Brain microvascular endothelial cell (primary cell): ENCODE results near the gene ATXN10.

ENCODE experiments used
- DNase-seq: peaks from one replicate; pipeline ENCODE4 v3.0.0-alpha.2; 2020
- H3K27ac ChIP-seq: fragments of 250-450 bp; sonication (Bioruptor Pico); 2 replicates; pipeline ENCODE4 v1.5.1; 2020; ENCODE audit warnings: mild to moderate bottlenecking, moderate library complexity
- H3K27me3 ChIP-seq: fragments of 250-450 bp; sonication (Bioruptor Pico); replicated peaks from 2 replicates; pipeline ENCODE4 v1.5.1; 2020; ENCODE audit warnings: mild to moderate bottlenecking
- H3K36me3 ChIP-seq: fragments of 250-450 bp; sonication (Bioruptor Pico); replicated peaks from 2 replicates; pipeline ENCODE4 v1.5.1; 2020; ENCODE audit warnings: mild to moderate bottlenecking
- H3K4me3 ChIP-seq: 2 replicates; pipeline ENCODE4 v1.5.1; 2011; ENCODE audit warnings: low read depth, mild to moderate bottlenecking, control low read depth, low read length, moderate library complexity
- in situ Hi-C: cut with HindIII; loops from 2 replicates; pipeline ENCODE4 v1.10.0; 2017; ENCODE audit warnings: low sequenced_read_pairs, low pct_ligation_motif_present
- TF ChIP-seq, protein P1 (sequence below): IDR thresholded peaks from 2 replicates; pipeline ENCODE4 v1.5.1; 2011; ENCODE audit warnings: low read depth, mild to moderate bottlenecking, moderate library complexity, low read length, control low read depth, inconsistent platforms; ENCODE audit errors: missing control alignments

The ATXN10 gene

GRCh38 chr22:45885941-45886395 is 214.3 kb downstream of the ATXN10 start:
- no peak for DNase-seq
- Histone ChIP-seq H3K27me3 (peaks cover 15% of the 10 kb centered on the region), H3K27ac (no peak overlapping the region), H3K36me3 (no peaks in the 10 kb centered on the region), H3K4me3 (no peak overlapping the region)
- in situ Hi-C loops, result no loop called here
- TF ChIP-seq, protein P1, sequence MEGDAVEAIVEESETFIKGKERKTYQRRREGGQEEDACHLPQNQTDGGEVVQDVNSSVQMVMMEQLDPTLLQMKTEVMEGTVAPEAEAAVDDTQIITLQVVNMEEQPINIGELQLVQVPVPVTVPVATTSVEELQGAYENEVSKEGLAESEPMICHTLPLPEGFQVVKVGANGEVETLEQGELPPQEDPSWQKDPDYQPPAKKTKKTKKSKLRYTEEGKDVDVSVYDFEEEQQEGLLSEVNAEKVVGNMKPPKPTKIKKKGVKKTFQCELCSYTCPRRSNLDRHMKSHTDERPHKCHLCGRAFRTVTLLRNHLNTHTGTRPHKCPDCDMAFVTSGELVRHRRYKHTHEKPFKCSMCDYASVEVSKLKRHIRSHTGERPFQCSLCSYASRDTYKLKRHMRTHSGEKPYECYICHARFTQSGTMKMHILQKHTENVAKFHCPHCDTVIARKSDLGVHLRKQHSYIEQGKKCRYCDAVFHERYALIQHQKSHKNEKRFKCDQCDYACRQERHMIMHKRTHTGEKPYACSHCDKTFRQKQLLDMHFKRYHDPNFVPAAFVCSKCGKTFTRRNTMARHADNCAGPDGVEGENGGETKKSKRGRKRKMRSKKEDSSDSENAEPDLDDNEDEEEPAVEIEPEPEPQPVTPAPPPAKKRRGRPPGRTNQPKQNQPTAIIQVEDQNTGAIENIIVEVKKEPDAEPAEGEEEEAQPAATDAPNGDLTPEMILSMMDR, result no peak

DNA sequence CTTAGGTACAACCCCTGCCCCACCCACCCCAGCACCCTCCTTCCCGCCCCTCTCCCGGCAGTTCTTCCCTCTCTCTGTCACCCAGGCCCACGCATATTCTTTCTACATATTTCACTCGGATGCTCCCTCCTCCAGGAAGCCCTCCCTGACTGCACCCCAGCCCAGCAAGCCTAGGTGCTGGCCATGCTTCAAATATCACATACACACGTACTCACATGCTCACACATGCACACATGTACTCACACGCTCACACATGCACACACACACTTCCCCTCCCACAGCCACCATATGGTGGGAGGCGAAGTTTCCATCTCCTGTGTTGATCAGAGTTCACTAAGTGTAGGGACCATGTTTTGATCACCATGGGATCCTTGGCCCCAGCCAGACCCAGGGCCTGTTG is 214.9 kb downstream of the ATXN10 start:
- Histone ChIP-seq H3K4me3 (no peak overlapping the region), H3K36me3 (no peaks in the 10 kb centered on the region), H3K27ac (no peak overlapping the region), H3K27me3 (peaks cover 9% of the 10 kb centered on the region)
- no peak for DNase-seq
- TF ChIP-seq, protein P1, result no peak
- in situ Hi-C loops, result no loop called here

DNA sequence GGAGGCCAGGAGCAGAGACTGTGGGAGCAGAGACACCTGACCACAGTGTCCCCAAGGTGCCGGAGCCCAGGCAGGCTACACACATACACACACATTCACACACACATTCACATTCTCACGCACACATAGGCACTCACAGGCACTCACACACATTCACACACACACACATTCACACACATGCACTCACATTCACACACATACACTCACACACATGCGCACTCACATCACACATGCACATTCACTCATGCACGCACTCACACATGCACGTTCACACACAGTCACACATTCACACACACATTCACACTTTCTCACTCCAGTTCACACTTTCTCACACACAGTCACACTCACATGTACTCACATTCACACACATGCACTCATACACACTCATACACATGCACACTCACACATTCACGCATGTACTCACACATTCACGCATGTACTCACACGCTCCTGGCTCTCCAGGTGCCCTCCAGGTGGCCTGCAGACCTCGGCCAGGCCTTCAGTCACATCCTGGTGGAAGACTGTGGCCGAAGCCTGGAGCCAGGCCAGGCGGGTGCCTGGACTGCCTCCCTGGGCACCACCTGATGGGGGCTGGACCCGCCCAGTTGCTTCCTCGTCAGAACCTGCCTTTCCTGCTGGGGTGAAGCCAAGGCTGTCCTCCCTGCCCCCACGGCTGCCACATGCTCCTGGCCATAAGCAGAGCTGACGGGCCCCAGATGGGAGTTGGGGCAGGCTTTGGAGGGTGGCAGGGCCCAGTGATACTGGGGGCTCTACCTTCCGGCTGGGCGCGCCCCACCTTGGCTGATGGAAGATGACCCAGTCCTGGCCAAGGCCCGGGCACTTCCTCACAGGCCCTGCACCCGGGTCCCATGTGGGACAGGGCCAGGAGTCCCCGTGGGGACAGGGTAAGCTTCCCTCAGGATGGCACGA is 215.8 kb downstream of the ATXN10 start:
- TF ChIP-seq, protein P1, result no peak
- Histone ChIP-seq H3K27ac (no peak overlapping the region), H3K36me3 (no peaks in the 10 kb centered on the region), H3K27me3 (peaks cover 2% of the 10 kb centered on the region), H3K4me3 (no peak overlapping the region)
- in situ Hi-C loops, result no loop called here
- DNase-seq, result no peak

DNA sequence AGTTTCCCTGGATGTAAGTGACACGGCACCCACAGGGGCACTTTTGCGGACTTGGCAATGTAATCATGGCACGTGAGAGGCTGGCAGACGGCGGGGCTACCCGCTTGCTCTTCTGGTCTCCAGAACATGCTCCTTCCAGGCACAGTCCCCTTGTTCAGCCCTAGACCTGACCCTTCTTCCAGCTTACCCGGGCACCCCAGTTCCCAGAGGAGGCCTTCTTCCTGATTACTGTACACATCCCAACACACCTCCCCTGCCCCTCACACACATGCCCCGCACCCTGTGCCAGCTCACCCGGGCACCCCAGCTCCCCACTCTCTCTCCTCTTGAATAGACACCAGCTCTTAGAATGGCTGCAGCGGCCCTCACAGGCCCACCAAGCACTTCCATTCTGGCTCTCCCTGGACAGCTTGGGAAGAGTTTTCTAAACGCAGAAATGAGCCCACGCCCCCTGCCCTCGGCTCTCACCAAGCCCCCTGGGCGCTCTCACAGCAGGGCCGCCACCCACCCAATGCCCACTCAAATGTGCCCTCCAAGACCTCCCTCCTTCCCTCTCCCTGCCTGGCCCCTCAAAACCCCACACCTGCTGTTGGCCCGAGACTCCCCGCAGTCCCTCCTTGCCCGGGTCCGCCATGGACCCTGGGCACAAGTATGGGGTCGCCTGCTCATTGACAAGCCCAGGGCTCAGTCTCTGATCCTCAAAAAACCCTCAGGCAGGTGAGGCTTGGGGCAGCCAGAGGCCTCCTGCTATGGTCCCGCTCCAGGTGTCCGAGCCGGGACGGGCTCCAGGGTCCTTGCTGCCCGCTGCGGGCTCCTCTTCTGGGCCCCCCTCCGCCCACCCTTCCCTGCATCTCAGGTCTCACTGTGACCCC is 216.8 kb downstream of the ATXN10 start:
- in situ Hi-C loops, result no loop called here
- no peaks in the 10 kb centered on the region for H3K27me3 ChIP-seq
- no peaks in the 10 kb centered on the region for H3K36me3 ChIP-seq
- no peak for DNase-seq
- TF ChIP-seq, protein P1, result no peak
- no peak overlapping the region for H3K27ac ChIP-seq
- no peak overlapping the region for H3K4me3 ChIP-seq

- Histone ChIP-seq H3K27me3 (no peaks in the 10 kb centered on the region), H3K36me3 (no peaks in the 10 kb centered on the region), H3K4me3 (no peak overlapping the region), H3K27ac (no peak overlapping the region)
- TF ChIP-seq, protein P1, result no peak
- in situ Hi-C loops, result no loop called here
- DNase-seq, result no peak
Observed at GRCh38 chr22:45889093-45889538, 217.5 kb downstream of the ATXN10 start.
